HepG2 (cell line): ENCODE results near the gene CPLX3. TPM values are rescaled to one million over a fixed set of nuclear protein-coding genes. Genes with fewer than 3 reads are reported as not detected.

ENCODE experiments used
- ATAC-seq: fragments of 200-7000 bp; cut with Tn5 transposase; 3 replicates; pipeline ENCODE4 v1.9.1; 2020; ENCODE audit warnings: mild to moderate bottlenecking, moderate library complexity
- BruUV-seq: library from RNA; stranded (reverse); fragments of 400-500 nt; replicated peaks from 2 replicates; lab custom pipeline; 2021; lab: Mats Ljungman, UMichigan
- CTCF ChIA-PET: fragments of 300-600 bp; formaldehyde crosslinking; extraction: SDS; loops from one replicate; lab custom pipeline; 2021; ENCODE audit warnings: low total read pairs, inconsistent platforms, low intra/inter-chr PET ratio; lab: Yijun Ruan, JAX
- POLR2A ChIA-PET: fragments of 350-600 bp; sonication (Branson Sonifier 250); formaldehyde crosslinking; loops from one replicate; lab custom pipeline; 2020; ENCODE audit warnings: antibody characterized with exemption, inconsistent platforms; lab: Yijun Ruan, JAX
- DNase-seq: peaks from one replicate; pipeline ENCODE4 v3.0.0-alpha.2; 2015; ENCODE audit warnings: low spot score
- FAIRE-seq: peaks from 3 replicates; lab custom pipeline; 2011; peaks lifted over from hg19 to GRCh38; lab: Jason Lieb, UNC
- H2AFZ ChIP-seq: one replicate; pipeline ENCODE4 v1.6.1; 2011; ENCODE audit warnings: low read length, inconsistent platforms
- H3K27ac ChIP-seq: fragments of 300-600 bp; 3 replicates; pipeline ENCODE4 v1.8.0; 2011; ENCODE audit warnings: mixed run types, mild to moderate bottlenecking, mixed read lengths, low read length, inconsistent platforms; ENCODE audit not compliant: insufficient read depth; ENCODE audit errors: extremely low read length
- H3K27me3 ChIP-seq, 2 experiments: fragments of 200-600 bp in 1 of 2; 2 replicates in 1 of 2; 3 replicates in 1 of 2; pipeline versions ENCODE4 v1.6.0 to v1.8.0; 2011; ENCODE audit warnings: low read length in 2 of 2, mild to moderate bottlenecking in 2 of 2, moderate library complexity in 2 of 2, inconsistent platforms in 1 of 2; ENCODE audit not compliant: insufficient read depth in 2 of 2, control insufficient read depth in 1 of 2
- H3K36me3 ChIP-seq, 2 experiments: fragments of 200-600 bp in 1 of 2; replicated peaks in 1 of 2; 2 replicates in 1 of 2; 3 replicates in 1 of 2; pipeline versions ENCODE4 v1.5.1 to v1.8.0; 2011; ENCODE audit warnings: low read length in 2 of 2, inconsistent platforms in 1 of 2; ENCODE audit not compliant: insufficient read depth in 2 of 2, control insufficient read depth in 1 of 2
- H3K4me1 ChIP-seq: 2 replicates; pipeline ENCODE4 v1.5.1; 2012; ENCODE audit warnings: low read length, inconsistent platforms; ENCODE audit not compliant: insufficient read depth
- H3K4me2 ChIP-seq: 2 replicates; pipeline ENCODE4 v1.6.0; 2011; ENCODE audit warnings: low read depth, low read length, inconsistent platforms
- H3K4me3 ChIP-seq, 3 experiments: fragments of 200-600 bp in 1 of 3; sonication (generic), shearing (Covaris generic) in 1 of 3; replicated peaks in 1 of 3; 2 replicates each; pipeline ENCODE4 v1.5.1; 2011 to 2016; ENCODE audit warnings: low read length in 3 of 3, inconsistent platforms in 2 of 3, low read depth in 2 of 3, mild to moderate bottlenecking in 2 of 3, control low read depth in 1 of 3, mixed read lengths in 1 of 3; ENCODE audit not compliant: insufficient read depth in 1 of 3
- H3K79me2 ChIP-seq: one replicate; pipeline ENCODE4 v1.6.1; 2011; ENCODE audit warnings: low read length, inconsistent platforms; ENCODE audit not compliant: insufficient read depth
- H3K9ac ChIP-seq: 2 replicates; pipeline ENCODE4 v1.6.0; 2011; ENCODE audit warnings: mild to moderate bottlenecking, low read depth, low read length, inconsistent platforms; ENCODE audit not compliant: insufficient read depth
- H3K9me3 ChIP-seq: 2 replicates; pipeline ENCODE4 v1.5.1; 2012; ENCODE audit warnings: mild to moderate bottlenecking, low read length
- H4K20me1 ChIP-seq: 2 replicates; pipeline ENCODE4 v1.6.0; 2011; ENCODE audit warnings: inconsistent platforms, mild to moderate bottlenecking, low read length, moderate library complexity; ENCODE audit not compliant: insufficient read depth
- E2F2 ChIP-seq: sonication (generic); formaldehyde crosslinking; IDR thresholded peaks from 2 replicates; pipeline ENCODE4 v1.4.0; 2020; ENCODE audit warnings: missing genetic modification reagents, borderline replicate concordance
- HNF4A ChIP-seq: sonication (generic); formaldehyde crosslinking; IDR thresholded peaks from 2 replicates; pipeline ENCODE4 v1.4.0; 2020; ENCODE audit warnings: missing genetic modification reagents
- TP53 ChIP-seq: sonication (generic); formaldehyde crosslinking; conservative IDR thresholded peaks from 2 replicates; pipeline ENCODE4 v1.4.0; 2020; ENCODE audit warnings: missing genetic modification reagents
- ZBTB34 ChIP-seq: sonication (generic); formaldehyde crosslinking; IDR thresholded peaks from 2 replicates; pipeline ENCODE4 v1.8.0; 2022; ENCODE audit warnings: mild to moderate bottlenecking, missing genetic modification reagents
- ZNF678 ChIP-seq: sonication (generic); formaldehyde crosslinking; IDR thresholded peaks from 2 replicates; pipeline ENCODE4 v1.4.0; 2020; ENCODE audit warnings: mild to moderate bottlenecking, missing genetic modification reagents
- WGBS: methylation state at CpG from one replicate; pipeline ENCODE4 v1.1.6; 2017; ENCODE audit warnings: low lambda C conversion rate; 5-methylcytosine and 5-hydroxymethylcytosine counted together
- in situ Hi-C: cut with HindIII; loops from 2 replicates; pipeline ENCODE4 v1.10.0; 2017; ENCODE audit warnings: low pct_unique_long_range_greater_than_20kb; ENCODE audit not compliant: extremely low pct_ligation_motif_present
- intact Hi-C: fragments of 100-400 bp; cut with micrococcal nuclease; formaldehyde crosslinking; loops from one replicate; pipeline ENCODE4 v1.10.0; 2022; ENCODE audit not compliant: unreplicated experiment
- polyA plus RNA-seq, 8 experiments: library from polyadenylated mRNA; depleted of rRNA in 3 of 8; stranded (reverse) in 7 of 8; unstranded in 1 of 8; fragments of >200 nt; fragmentation: Illumina TruSeq in 4 of 8; extraction: Trizol in 4 of 8; gene quantifications; 2 replicates each; pipeline versions ENCODE4 v1.2.1 to v1.2.3, GENCODE V29; 2011 to 2016; ENCODE audit warnings: low read depth in 4 of 8, missing spikeins in 1 of 8, mixed read lengths in 1 of 8; ENCODE audit not compliant: insufficient read depth in 1 of 8
- total RNA-seq, 5 experiments: library from RNA; depleted of rRNA; stranded (reverse); fragments of >200 nt; fragmentation: Illumina TruSeq; extraction: Trizol; gene quantifications; 2 replicates each; pipeline ENCODE4 v1.2.3, GENCODE V29; 2016; ENCODE audit warnings: low read depth in 1 of 5

CPLX3 gene
- total and polyA plus RNA-seq, 2 of the 13 experiments (the other 11 are each of a cell fraction or from before 2014, with no cell fraction given): not detected

- BruUV-seq: no TSS peak
- ATAC-seq (peak; percentile 13), DNase-seq (no peak), FAIRE-seq (no peak)
- in situ Hi-C loops: no loop called here
- no peak overlapping the region for H3K4me2 ChIP-seq
- H3K27me3 ChIP-seq: peaks cover 0 to 8% of the 10 kb centered on the region in 2 experiments; a peak in 2 of 5 replicates
- intact Hi-C loops: no loop called here
- no peaks in the 10 kb centered on the region for H3K79me2 ChIP-seq
- H3K36me3 ChIP-seq: no peaks in the 10 kb centered on the region; a peak in 1 of 5 replicates
- no peaks in the 10 kb centered on the region for H4K20me1 ChIP-seq
- ChIA-PET POLR2A (no interaction called here), CTCF (no interaction called here)
- no peak overlapping the region for H3K4me3 ChIP-seq
- WGBS: 14% methylated on average over 5 of the region's 5 CpGs
- TF ChIP-seq TP53 (CRISPR knock-in tag): no peak
- H3K9me3 ChIP-seq: no peaks in the 10 kb centered on the region
- H3K4me1 ChIP-seq: peaks cover 10% of the 10 kb centered on the region
- no peak overlapping the region for H3K9ac ChIP-seq
- H3K27ac ChIP-seq: no peak overlapping the region
- no peak overlapping the region for H2AFZ ChIP-seq
Observed at GRCh38 chr15:74809242-74809641, 17.2 kb upstream of the CPLX3 start.

GRCh38 chr15:74809956-74810355, 16.5 kb upstream of the CPLX3 start:
- POLR2A ChIA-PET: no interaction called here
- intact Hi-C loops: no loop called here

More at GRCh38 chr15:74809956-74810355, 16.5 kb upstream of the CPLX3 start:
- CTCF ChIA-PET: no interaction called here
- in situ Hi-C loops: no loop called here
- no peak overlapping the region for H3K4me3 ChIP-seq
- no peaks in the 10 kb centered on the region for H3K79me2 ChIP-seq
- no peak for ATAC-seq
- no peak for FAIRE-seq
- H3K9ac ChIP-seq: no peak overlapping the region
- WGBS: 61% methylated on average over 3 of the region's 3 CpGs
- no peaks in the 10 kb centered on the region for H4K20me1 ChIP-seq
- no peak overlapping the region for H3K27ac ChIP-seq
- peaks cover 0 to 8% of the 10 kb centered on the region in 2 experiments; a peak in 2 of 5 replicates for H3K27me3 ChIP-seq
- no peak for TF ChIP-seq HNF4A (CRISPR knock-in tag)
- no peak for TF ChIP-seq ZNF678 (CRISPR knock-in tag)
- no peak for TF ChIP-seq E2F2 (CRISPR knock-in tag)
- TF ChIP-seq ZBTB34 (CRISPR knock-in tag): no peak
- H3K4me2 ChIP-seq: no peak overlapping the region
- no peak for DNase-seq
- no TSS peak for BruUV-seq
- no peak overlapping the region for H2AFZ ChIP-seq
- no peaks in the 10 kb centered on the region; a peak in 1 of 5 replicates for H3K36me3 ChIP-seq
- peaks cover 10% of the 10 kb centered on the region for H3K4me1 ChIP-seq
- H3K9me3 ChIP-seq: no peaks in the 10 kb centered on the region
